Breast epithelium (tissue), 4 donors: ENCODE measurements around the gene CPA2. TPM values are rescaled to one million over a fixed set of nuclear protein-coding genes. Genes with fewer than 3 reads are reported as not detected.
"Not testable (repeated sequence)": the region's sequence is repeated elsewhere in the genome, so short reads cannot be mapped to it uniquely, and the experiment has no call there.

Source experiments
- DNase-seq, 2 donors: peaks; one replicate each; pipeline ENCODE4 v3.0.0-alpha.2; 2019; ENCODE audit warnings: low spot score in 2 of 2
- H3K27ac ChIP-seq, 2 donors: fragments of 200-600 bp; sonication (generic) in 1 of 2; one replicate each; pipeline ENCODE4 v1.5.1; 2016 to 2019; ENCODE audit warnings: mild to moderate bottlenecking in 1 of 2
- H3K27me3 ChIP-seq, 2 donors: fragments of 200-600 bp; sonication (generic) in 1 of 2; one replicate each; pipeline versions ENCODE4 v1.5.1 to v1.6.0; 2017 to 2019; ENCODE audit warnings: control low read depth in 1 of 2, mild to moderate bottlenecking in 1 of 2
- H3K36me3 ChIP-seq: fragments of 200-600 bp; one replicate; pipeline ENCODE4 v1.5.1; 2019
- H3K4me1 ChIP-seq, 2 donors: fragments of 200-600 bp; sonication (generic); one replicate each; pipeline ENCODE4 v1.5.1; 2016 to 2019; ENCODE audit warnings: control low read depth in 1 of 2
- H3K4me3 ChIP-seq, 3 donors: fragments of 200-600 bp; sonication (generic); 1 replicate in 2 of 3; 2 replicates in 1 of 3; pipeline ENCODE4 v1.5.1; 2016 to 2019; ENCODE audit warnings: mild to moderate bottlenecking in 3 of 3, moderate library complexity in 2 of 3
- H3K9me3 ChIP-seq, 2 donors: fragments of 200-600 bp; sonication (generic) in 1 of 2; one replicate each; pipeline ENCODE4 v1.5.1; 2016 to 2019; ENCODE audit warnings: control low read depth in 1 of 2
- POLR2A ChIP-seq: fragments of 450-650 bp; IDR thresholded peaks from one replicate; pipeline ENCODE4 v1.6.1; 2016; ENCODE audit warnings: antibody characterized with exemption, mild to moderate bottlenecking, moderate library complexity
- POLR2AphosphoS5 ChIP-seq, 3 donors: sonication (generic); formaldehyde crosslinking; IDR thresholded peaks; one replicate each; pipeline ENCODE4 v1.6.1; 2017; ENCODE audit warnings: antibody characterized with exemption in 3 of 3
- intact Hi-C: fragments of 100-400 bp; cut with DNase I; formaldehyde crosslinking; loops from one replicate; pipeline ENCODE4 v1.15.1; 2023; ENCODE audit warnings: low total_unique reads
- total RNA-seq, 3 donors: library from RNA; depleted of rRNA; stranded (reverse); fragments of >200 nt; gene quantifications; one replicate each; pipeline ENCODE4 v1.1.0, GENCODE V29; 2016
- TF ChIP-seq, protein P1 (sequence below), 3 donors: fragments of 450-650 bp; IDR thresholded peaks; one replicate each; pipeline ENCODE4 v1.5.1; 2016 to 2017; ENCODE audit warnings: antibody characterized with exemption in 3 of 3, mild to moderate bottlenecking in 3 of 3, moderate library complexity in 3 of 3

Gene CPA2
- total RNA-seq, 3 donors from 2014 or later, result not detected

DNA sequence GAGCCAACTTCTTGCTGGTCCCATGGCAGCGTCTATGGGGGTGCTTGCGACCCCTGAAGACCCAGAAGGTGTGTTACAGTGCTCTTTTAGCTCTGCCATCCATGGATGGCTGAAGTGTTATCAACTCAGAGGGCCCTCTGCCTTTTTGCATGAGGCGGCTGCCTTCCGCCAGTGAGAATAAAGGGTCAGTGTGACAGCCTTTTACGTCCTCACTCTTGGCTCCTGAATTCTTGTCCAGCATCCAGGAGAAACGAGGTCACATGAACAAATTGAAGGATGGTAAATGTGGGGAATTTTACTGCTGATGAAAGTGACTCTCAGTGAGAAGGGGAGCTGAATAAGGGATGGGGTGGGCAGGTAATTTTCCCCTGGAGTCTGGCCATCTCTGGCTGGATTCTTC, 34.9 kb upstream of the CPA2 start:
- no peak overlapping the region for H3K4me3 ChIP-seq
- intact Hi-C loops, result no loop called here
- H3K27ac ChIP-seq, result no peak overlapping the region
- H3K4me1 ChIP-seq, result no peaks in the 10 kb centered on the region
- TF ChIP-seq, protein P1, sequence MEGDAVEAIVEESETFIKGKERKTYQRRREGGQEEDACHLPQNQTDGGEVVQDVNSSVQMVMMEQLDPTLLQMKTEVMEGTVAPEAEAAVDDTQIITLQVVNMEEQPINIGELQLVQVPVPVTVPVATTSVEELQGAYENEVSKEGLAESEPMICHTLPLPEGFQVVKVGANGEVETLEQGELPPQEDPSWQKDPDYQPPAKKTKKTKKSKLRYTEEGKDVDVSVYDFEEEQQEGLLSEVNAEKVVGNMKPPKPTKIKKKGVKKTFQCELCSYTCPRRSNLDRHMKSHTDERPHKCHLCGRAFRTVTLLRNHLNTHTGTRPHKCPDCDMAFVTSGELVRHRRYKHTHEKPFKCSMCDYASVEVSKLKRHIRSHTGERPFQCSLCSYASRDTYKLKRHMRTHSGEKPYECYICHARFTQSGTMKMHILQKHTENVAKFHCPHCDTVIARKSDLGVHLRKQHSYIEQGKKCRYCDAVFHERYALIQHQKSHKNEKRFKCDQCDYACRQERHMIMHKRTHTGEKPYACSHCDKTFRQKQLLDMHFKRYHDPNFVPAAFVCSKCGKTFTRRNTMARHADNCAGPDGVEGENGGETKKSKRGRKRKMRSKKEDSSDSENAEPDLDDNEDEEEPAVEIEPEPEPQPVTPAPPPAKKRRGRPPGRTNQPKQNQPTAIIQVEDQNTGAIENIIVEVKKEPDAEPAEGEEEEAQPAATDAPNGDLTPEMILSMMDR (IDR thresholded peaks at IDR 0.05), result no peak
- no peak for TF ChIP-seq POLR2A
- no peak for TF ChIP-seq POLR2AphosphoS5 (IDR thresholded peaks at IDR 0.05)
- no peak for DNase-seq
- H3K27me3 ChIP-seq, result no peaks in the 10 kb centered on the region
- H3K36me3 ChIP-seq, result no peaks in the 10 kb centered on the region
- no peaks in the 10 kb centered on the region for H3K9me3 ChIP-seq

DNA sequence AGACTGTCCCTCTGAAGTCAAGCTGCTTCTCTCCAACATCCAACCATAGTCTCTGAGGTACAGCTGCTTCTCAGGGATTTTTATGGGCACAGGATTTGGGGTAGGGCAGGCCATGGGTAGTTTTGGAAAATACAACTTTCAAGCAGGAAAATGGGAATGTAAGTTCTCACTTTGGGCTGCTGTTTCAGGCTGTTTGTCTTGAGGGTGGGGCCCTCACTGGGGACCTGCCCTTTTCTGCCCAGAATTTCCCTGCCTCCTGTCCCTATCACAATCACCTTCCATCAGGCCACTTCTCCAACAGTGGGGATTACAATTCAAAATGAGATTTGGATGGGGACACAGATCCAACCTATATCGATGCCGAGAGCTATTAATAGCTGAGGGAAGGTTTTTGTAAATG, 34.5 kb upstream of the CPA2 start:
- H3K36me3 ChIP-seq, result no peaks in the 10 kb centered on the region
- no peak for DNase-seq
- H3K4me1 ChIP-seq, result no peaks in the 10 kb centered on the region
- H3K27ac ChIP-seq, result no peak overlapping the region
- H3K27me3 ChIP-seq, result no peaks in the 10 kb centered on the region
- no peak overlapping the region for H3K4me3 ChIP-seq
- TF ChIP-seq, protein P1 (IDR thresholded peaks at IDR 0.05), result no peak
- TF ChIP-seq POLR2A (no peak), POLR2AphosphoS5 (IDR thresholded peaks at IDR 0.05) (no peak)
- intact Hi-C loops, result no loop called here
- H3K9me3 ChIP-seq, result no peaks in the 10 kb centered on the region

DNA sequence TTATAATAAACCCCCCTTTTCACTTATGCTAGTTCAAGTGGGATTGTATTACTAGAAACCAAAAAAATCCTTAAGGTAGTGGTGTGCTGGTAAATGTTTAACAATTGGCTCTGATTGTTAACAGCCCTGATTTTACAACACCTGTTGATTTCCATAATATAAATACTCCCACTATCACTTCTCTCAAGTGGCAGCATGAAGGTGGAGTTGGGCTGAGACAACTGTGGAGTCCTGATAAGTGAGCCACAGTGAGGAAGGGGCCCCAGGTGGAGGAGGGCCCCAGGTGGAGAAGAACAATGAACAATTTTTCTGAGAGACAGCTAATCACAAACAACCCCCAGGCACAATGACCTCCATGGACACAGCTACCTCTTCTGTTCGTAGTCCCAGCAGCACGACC, 32.6 kb upstream of the CPA2 start:
- DNase-seq, result no peak
- no peak overlapping the region for H3K27ac ChIP-seq
- intact Hi-C loops, result no loop called here
- H3K36me3 ChIP-seq, result no peaks in the 10 kb centered on the region
- no peak overlapping the region for H3K4me3 ChIP-seq
- H3K9me3 ChIP-seq, result no peaks in the 10 kb centered on the region
- no peaks in the 10 kb centered on the region for H3K4me1 ChIP-seq
- TF ChIP-seq POLR2A, result no peak
- no peaks in the 10 kb centered on the region for H3K27me3 ChIP-seq

DNA sequence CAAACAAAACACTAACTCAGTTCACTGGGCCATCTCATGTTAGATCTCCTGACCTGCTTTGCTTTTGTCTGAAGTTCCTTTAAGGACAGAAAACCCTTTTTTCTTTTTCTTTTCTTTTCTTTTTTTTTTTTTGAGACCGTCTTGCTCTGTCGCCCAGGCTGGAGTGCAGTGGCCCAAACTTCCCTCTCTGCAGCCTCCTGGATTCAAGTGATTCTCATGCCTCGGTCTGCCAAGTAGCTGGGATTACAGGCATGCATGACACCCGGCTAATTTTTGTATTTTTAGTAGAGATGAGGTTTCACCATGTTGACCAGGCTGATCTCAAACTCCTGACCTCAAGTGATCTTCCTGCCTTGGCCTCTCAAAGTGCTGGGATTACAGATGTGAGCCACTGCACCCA, 30.3 kb upstream of the CPA2 start:
- DNase-seq, intact Hi-C loops: not testable (repeated sequence)

DNA sequence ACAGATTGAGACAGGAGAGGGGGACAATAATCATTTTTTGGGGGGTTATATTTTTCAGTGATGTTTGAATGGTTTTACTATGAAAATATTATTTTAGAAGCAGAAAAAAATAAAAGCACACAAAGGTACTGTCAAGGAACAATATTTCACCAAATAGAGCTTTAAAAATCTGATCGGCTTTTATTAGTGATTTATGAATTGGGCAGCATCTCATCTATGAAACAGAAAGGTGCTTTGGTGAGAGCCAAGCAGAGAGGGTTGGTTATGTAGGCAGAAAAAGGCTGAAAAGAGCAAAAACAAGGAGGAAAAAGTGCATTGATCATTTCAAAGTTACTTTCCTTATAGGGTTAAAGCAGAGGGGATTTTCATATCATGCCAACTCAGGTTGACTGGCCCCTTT, 26.4 kb upstream of the CPA2 start:
- Histone ChIP-seq H3K4me3 (no peak overlapping the region), H3K9me3 (no peaks in the 10 kb centered on the region), H3K4me1 (no peaks in the 10 kb centered on the region), H3K27ac (no peak overlapping the region), H3K36me3 (no peaks in the 10 kb centered on the region), H3K27me3 (no peaks in the 10 kb centered on the region)
- intact Hi-C loops, result no loop called here
- no peak for DNase-seq
- TF ChIP-seq POLR2AphosphoS5 (IDR thresholded peaks at IDR 0.05) (no peak), POLR2A (no peak)
- TF ChIP-seq, protein P1 (IDR thresholded peaks at IDR 0.05), result no peak

More for the DNA sequence above, 30.3 kb upstream of the CPA2 start:
- H3K4me1 ChIP-seq, H3K36me3 ChIP-seq, H3K27ac ChIP-seq, H3K27me3 ChIP-seq, H3K4me3 ChIP-seq, H3K9me3 ChIP-seq: not testable (repeated sequence)

DNA sequence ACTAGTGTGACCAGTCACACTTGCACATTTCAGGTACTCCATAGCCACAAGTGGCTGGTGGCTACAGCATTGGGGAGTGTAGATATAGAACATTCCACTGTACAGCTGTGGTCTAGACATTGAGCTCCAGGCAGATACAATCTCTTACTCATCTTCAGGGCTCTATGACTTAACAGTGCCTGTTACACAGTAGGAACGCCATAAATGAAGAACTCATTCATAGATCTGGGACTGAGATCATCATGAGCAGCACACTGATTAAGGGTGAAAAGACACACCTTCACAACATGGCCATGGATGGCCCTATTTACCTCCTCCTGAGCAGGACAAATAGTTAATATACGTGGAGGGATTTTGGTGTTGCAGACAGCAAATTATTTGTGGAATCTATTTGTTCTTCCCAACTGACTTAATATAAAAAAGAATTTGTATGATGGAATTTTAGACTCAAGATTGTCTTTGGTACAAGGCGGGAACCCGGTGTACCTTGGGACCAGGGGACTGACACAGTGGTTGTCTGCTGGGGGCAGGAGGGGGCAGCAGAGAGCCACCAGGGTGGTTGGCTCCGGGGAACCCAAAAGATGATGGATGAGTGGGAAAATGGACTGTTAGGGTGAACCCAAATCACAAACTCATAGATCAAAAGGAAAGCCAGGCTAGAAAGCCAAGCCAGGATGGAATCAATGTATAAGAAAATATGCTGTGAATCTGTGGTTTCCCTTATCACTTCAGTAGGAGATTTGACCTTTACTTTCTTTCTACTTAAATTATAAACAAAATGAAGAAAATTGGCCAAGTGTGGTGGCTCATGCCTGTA, 24.3 kb upstream of the CPA2 start:
- H3K4me3 ChIP-seq, result no peak overlapping the region
- H3K36me3 ChIP-seq, result no peaks in the 10 kb centered on the region
- no peaks in the 10 kb centered on the region for H3K27me3 ChIP-seq
- peak in 1 of 2 donors; percentile 20 for DNase-seq
- intact Hi-C loops, result no loop called here
- no peaks in the 10 kb centered on the region for H3K9me3 ChIP-seq
- TF ChIP-seq, protein P1 (IDR thresholded peaks at IDR 0.05), result peak; percentile 53 to 86 (median 76)
- TF ChIP-seq POLR2AphosphoS5 (IDR thresholded peaks at IDR 0.05), result no peak
- H3K4me1 ChIP-seq, result no peaks in the 10 kb centered on the region
- H3K27ac ChIP-seq, result no peak overlapping the region

DNA sequence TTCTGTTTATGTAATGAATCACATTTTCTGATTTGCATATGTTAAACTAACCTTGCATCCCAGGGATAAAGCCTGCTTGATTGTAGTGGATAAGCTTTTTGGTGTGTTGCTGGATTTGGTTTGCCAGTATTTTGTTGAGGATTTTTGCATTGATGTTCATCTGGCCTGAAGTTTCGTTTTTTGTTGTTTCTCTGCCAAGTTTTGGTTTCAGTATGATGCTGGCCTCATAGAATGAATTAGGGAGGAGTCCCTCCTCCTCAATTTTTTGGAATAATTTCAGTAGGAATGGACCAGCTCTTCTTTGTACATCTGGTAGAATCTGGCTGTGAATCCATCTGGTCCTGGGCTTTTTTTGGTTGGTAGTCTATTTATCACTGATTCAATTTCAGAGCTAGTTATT, 23.2 kb upstream of the CPA2 start:
- H3K36me3 ChIP-seq, H3K9me3 ChIP-seq, H3K27ac ChIP-seq, DNase-seq, H3K4me3 ChIP-seq, intact Hi-C loops, H3K4me1 ChIP-seq, H3K27me3 ChIP-seq: not testable (repeated sequence)

DNA sequence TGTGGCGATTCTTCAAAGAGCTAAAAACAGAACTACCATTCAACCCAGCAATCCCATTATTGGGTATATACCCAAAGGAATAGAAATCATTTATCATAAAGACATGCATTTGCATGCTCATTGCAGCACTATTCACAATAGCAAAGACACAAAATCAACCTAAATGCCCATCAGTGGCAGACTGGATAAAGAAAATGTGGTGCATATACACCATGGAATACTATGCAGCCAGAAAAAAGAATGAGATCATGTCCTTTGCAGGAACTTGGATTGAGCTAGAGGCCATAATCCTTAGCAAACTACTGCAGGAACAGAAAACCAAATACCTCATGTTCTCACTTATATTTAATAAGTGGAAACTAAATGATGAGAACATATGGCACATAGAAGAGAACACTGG, 20.2 kb upstream of the CPA2 start:
- H3K36me3 ChIP-seq, intact Hi-C loops, DNase-seq: not testable (repeated sequence)

DNA sequence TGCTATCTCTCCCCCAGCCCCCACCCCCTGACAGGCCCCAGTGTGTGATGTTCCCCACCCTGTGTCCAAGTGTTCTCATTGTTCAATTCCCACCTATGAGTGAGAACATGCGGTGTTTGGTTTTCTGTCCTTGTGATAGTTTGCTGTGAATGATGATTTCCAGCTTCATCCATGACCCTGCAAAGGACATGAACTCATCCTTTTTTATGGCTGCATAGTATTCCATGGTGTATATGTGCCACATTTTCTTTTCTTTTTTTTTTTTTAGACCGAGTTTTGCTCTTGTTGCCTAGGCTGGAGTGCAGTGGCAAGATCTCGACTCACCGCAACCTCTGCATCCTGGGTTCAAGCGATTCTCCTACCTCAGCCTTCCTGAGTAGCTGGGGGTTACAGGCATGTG, 17.8 kb upstream of the CPA2 start:
- H3K4me3 ChIP-seq, H3K27ac ChIP-seq, DNase-seq, H3K36me3 ChIP-seq, H3K27me3 ChIP-seq, H3K4me1 ChIP-seq, intact Hi-C loops: not testable (repeated sequence)
- peaks cover 0 to 12% of the 10 kb centered on the region in 2 donors for H3K9me3 ChIP-seq

More for the DNA sequence above, 20.2 kb upstream of the CPA2 start:
- not testable (repeated sequence) for H3K4me1 ChIP-seq, H3K9me3 ChIP-seq, H3K27me3 ChIP-seq, H3K4me3 ChIP-seq, H3K27ac ChIP-seq
